ENCODE measurements around the gene NDUFS2.

DNA sequence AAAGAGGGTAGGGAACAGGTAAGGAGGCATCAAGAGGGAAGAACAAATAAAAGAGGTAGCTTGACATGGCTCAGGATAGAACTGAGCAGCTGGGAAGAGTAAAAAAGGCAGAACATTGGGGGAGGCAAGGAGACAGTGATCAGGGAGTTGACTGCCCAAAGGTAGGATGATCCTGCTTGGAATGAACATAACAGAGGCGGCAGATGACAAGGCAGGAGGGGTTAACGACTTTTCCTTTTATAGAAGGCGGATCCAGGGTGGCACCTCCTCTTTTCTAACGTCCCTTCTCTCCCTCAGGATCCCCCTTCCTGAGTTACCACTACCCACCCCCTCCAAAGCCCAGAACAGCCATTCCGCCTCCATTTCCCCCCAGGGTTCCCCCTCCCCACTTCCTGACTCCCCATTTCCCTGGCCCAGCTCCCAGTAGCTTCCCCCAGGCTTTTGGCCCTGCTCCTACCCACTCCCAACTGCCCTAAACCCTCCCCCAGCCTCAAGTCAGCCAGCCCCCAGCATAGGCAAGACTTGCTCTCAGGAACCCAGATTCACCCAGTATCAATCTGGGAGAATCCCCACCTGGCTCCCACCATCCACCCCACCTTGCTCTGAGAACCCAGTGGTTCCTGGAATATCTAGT, 2.5 kb upstream of the NDUFS2 start:
- TF ChIP-seq, protein P1, sequence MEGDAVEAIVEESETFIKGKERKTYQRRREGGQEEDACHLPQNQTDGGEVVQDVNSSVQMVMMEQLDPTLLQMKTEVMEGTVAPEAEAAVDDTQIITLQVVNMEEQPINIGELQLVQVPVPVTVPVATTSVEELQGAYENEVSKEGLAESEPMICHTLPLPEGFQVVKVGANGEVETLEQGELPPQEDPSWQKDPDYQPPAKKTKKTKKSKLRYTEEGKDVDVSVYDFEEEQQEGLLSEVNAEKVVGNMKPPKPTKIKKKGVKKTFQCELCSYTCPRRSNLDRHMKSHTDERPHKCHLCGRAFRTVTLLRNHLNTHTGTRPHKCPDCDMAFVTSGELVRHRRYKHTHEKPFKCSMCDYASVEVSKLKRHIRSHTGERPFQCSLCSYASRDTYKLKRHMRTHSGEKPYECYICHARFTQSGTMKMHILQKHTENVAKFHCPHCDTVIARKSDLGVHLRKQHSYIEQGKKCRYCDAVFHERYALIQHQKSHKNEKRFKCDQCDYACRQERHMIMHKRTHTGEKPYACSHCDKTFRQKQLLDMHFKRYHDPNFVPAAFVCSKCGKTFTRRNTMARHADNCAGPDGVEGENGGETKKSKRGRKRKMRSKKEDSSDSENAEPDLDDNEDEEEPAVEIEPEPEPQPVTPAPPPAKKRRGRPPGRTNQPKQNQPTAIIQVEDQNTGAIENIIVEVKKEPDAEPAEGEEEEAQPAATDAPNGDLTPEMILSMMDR (IDR thresholded peaks at IDR 0.05): no peak
- TF ChIP-seq POLR2A (IDR thresholded peaks at IDR 0.05): no peak

Measured in testis (tissue), 2 donors.